ENCODE results near the gene LMNB1.

DNA sequence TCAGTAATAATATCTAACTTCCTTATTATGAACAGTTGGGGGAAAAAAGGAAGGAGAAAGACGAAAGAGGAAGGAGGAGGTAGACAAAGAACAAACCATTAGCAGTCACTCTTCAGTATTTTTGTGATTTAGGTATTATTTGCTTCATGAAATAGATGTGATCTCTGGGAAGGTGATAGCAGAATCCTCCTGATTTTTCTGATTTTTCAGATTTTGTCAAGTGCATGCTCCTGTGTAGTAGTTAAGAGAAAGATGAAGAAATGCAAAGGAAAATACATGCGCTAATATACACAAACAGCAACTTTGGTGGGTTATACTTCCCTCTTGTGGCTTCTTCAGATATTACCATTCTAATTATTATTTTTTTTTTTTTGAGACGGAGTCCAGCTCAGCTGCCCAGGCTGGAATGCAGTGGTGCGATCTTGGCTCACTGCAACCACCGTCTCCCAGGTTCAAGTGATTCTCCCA is 31.6 kb downstream of the LMNB1 start:
- TF ChIP-seq, protein P1, sequence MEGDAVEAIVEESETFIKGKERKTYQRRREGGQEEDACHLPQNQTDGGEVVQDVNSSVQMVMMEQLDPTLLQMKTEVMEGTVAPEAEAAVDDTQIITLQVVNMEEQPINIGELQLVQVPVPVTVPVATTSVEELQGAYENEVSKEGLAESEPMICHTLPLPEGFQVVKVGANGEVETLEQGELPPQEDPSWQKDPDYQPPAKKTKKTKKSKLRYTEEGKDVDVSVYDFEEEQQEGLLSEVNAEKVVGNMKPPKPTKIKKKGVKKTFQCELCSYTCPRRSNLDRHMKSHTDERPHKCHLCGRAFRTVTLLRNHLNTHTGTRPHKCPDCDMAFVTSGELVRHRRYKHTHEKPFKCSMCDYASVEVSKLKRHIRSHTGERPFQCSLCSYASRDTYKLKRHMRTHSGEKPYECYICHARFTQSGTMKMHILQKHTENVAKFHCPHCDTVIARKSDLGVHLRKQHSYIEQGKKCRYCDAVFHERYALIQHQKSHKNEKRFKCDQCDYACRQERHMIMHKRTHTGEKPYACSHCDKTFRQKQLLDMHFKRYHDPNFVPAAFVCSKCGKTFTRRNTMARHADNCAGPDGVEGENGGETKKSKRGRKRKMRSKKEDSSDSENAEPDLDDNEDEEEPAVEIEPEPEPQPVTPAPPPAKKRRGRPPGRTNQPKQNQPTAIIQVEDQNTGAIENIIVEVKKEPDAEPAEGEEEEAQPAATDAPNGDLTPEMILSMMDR (IDR thresholded peaks at IDR 0.05) = peak; percentile 17 to 56 (median 44)
- TF ChIP-seq POLR2A (IDR thresholded peaks at IDR 0.05) = no peak
